ENCODE results near the gene ESD. TPM values are rescaled to one million over a fixed set of nuclear protein-coding genes. Genes with fewer than 3 reads are reported as not detected.

ESD gene
- total RNA-seq, 1 donor from 2014 or later, result 42.4 TPM

DNA sequence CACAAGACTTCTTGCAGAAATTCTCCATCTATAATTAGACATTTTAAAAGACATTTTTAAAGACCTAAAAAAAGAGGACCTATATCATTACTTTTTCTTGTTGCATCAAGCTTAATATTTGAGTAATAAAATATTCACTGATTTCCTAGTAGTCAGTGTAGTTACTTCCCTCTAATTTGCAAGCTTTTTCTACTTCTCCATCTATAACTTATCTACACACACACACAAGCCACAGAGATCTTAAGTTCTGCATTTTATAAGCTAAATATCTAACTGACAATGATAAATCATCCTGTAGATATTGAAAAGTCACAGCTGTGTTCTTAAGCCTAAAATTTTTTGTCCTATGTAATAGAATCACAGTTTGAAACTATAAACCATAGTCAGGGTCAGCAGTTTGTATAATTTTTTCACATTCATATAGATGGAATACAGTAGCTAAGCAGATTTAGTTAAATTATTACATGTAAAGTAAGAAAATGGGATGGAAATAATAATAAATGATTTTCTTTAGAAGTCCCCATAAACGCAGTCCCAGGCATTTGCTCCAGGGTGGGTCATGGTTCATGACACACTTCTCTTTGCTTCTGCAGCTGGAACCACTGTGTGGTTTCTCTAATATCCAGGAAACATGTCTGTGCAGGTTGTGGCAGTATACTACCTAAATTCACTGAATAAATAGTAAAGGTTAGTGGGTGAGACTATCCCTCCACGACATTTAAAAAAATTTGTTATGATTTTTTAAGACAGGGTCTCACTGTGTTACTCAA, 60.2 kb downstream of the ESD start:
- Histone ChIP-seq H3K36me3 (ENCODE audit: control insufficient read depth, insufficient read depth, low read length) (peaks cover 3% of the 10 kb centered on the region), H3K27me3 (ENCODE audit: control insufficient read depth, insufficient read depth, low read length) (no peaks in the 10 kb centered on the region), H3K4me3 (ENCODE audit: low read depth, low read length) (no peak overlapping the region)
- DNase-seq (ENCODE audit: low read depth), result peak; percentile 44
- no peak for FAIRE-seq
- TF ChIP-seq, protein P1, sequence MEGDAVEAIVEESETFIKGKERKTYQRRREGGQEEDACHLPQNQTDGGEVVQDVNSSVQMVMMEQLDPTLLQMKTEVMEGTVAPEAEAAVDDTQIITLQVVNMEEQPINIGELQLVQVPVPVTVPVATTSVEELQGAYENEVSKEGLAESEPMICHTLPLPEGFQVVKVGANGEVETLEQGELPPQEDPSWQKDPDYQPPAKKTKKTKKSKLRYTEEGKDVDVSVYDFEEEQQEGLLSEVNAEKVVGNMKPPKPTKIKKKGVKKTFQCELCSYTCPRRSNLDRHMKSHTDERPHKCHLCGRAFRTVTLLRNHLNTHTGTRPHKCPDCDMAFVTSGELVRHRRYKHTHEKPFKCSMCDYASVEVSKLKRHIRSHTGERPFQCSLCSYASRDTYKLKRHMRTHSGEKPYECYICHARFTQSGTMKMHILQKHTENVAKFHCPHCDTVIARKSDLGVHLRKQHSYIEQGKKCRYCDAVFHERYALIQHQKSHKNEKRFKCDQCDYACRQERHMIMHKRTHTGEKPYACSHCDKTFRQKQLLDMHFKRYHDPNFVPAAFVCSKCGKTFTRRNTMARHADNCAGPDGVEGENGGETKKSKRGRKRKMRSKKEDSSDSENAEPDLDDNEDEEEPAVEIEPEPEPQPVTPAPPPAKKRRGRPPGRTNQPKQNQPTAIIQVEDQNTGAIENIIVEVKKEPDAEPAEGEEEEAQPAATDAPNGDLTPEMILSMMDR (IDR thresholded peaks at IDR 0.05; ENCODE audit: insufficient read depth, low read length, severe bottlenecking), result no peak

GRCh38 chr13:46735425-46735824, 61.5 kb downstream of the ESD start:
- no peak for DNase-seq (ENCODE audit: low read depth)
- no peaks in the 10 kb centered on the region for H3K36me3 ChIP-seq (ENCODE audit: control insufficient read depth, insufficient read depth, low read length)
- no peaks in the 10 kb centered on the region for H3K27me3 ChIP-seq (ENCODE audit: control insufficient read depth, insufficient read depth, low read length)
- TF ChIP-seq, protein P1 (IDR thresholded peaks at IDR 0.05; ENCODE audit: insufficient read depth, low read length, severe bottlenecking), result no peak
- FAIRE-seq, result no peak
- no peak overlapping the region for H3K4me3 ChIP-seq (ENCODE audit: low read depth, low read length)

DNA sequence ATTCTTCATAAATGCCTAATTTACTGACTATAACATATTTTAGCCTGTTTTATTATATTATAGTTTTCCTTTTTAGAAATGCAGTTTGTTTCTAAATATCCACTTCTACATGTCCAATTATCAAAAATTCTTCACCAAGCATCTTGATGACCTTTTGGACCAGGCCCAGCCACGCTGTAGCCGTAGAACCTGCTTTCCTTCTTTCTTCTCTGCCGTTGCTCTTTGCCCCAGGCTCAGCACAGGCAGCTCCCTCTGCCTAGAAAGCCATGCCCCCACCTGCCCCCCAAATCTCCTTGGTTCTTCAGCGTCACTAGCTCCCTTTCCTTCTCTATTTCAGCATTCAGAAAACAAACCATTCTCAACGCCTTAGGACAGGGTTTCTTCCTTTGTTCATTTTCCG, 65.4 kb downstream of the ESD start:
- no peak for FAIRE-seq

GRCh38 chr13:46728777-46729176, 68.2 kb downstream of the ESD start:
- Histone ChIP-seq H3K27me3 (ENCODE audit: control insufficient read depth, insufficient read depth, low read length) (no peaks in the 10 kb centered on the region), H3K4me3 (ENCODE audit: low read depth, low read length) (no peak overlapping the region), H3K36me3 (ENCODE audit: control insufficient read depth, insufficient read depth, low read length) (peaks cover 3% of the 10 kb centered on the region)
- TF ChIP-seq, protein P1 (IDR thresholded peaks at IDR 0.05; ENCODE audit: insufficient read depth, low read length, severe bottlenecking), result peak; percentile 21
- DNase-seq (ENCODE audit: low read depth) (peak; percentile 14), FAIRE-seq (no peak)

More for the DNA sequence above, 65.4 kb downstream of the ESD start:
- no peak for DNase-seq (ENCODE audit: low read depth)
- Histone ChIP-seq H3K27me3 (ENCODE audit: control insufficient read depth, insufficient read depth, low read length) (no peaks in the 10 kb centered on the region), H3K4me3 (ENCODE audit: low read depth, low read length) (no peak overlapping the region), H3K36me3 (ENCODE audit: control insufficient read depth, insufficient read depth, low read length) (peaks cover 3% of the 10 kb centered on the region)
- TF ChIP-seq, protein P1 (IDR thresholded peaks at IDR 0.05; ENCODE audit: insufficient read depth, low read length, severe bottlenecking), result no peak

DNA sequence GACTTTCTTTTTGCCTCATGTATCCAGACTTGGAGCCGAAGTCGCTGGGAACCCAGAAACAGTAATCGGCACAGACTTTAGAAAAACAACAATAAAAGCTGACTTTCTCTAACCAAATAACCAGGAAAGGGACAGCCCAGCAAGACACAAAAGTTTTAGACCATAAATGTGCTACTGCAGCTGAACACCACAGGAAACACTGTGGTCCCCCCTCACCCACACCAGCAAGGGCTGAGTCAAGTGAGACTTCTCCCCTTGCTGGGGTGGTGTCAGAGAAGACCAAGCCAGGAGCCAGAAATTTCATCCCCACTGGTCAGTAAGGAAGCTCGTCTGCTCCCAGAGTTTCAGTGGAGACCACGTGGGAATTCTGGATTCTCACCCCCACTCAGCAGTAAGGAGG, 70.6 kb downstream of the ESD start:
- TF ChIP-seq, protein P1 (IDR thresholded peaks at IDR 0.05; ENCODE audit: insufficient read depth, low read length, severe bottlenecking), result no peak
- Histone ChIP-seq H3K36me3 (ENCODE audit: control insufficient read depth, insufficient read depth, low read length) (peaks cover 8% of the 10 kb centered on the region), H3K4me3 (ENCODE audit: low read depth, low read length) (no peak overlapping the region), H3K27me3 (ENCODE audit: control insufficient read depth, insufficient read depth, low read length) (no peaks in the 10 kb centered on the region)
- no peak for DNase-seq (ENCODE audit: low read depth)
- no peak for FAIRE-seq

Other genes with a start within 250 kb of the ESD start
- 3.4 and 4.7 TPM in 2 replicates for gene LRCH1, start 244.0 kb downstream of the ESD start, total RNA-seq
- not detected in 2 replicates for gene HTR2A, start 99.9 kb upstream of the ESD start, total RNA-seq

All from bronchial epithelial cell (primary cell).